Nucleus accumbens (tissue), 56 donors: ENCODE measurements around the gene MKS1.

Experiments
- DNase-seq, 56 donors: peaks; one replicate each; lab custom pipeline; 2025; lab: John Stamatoyannopoulos, UW

MKS1 gene

DNA sequence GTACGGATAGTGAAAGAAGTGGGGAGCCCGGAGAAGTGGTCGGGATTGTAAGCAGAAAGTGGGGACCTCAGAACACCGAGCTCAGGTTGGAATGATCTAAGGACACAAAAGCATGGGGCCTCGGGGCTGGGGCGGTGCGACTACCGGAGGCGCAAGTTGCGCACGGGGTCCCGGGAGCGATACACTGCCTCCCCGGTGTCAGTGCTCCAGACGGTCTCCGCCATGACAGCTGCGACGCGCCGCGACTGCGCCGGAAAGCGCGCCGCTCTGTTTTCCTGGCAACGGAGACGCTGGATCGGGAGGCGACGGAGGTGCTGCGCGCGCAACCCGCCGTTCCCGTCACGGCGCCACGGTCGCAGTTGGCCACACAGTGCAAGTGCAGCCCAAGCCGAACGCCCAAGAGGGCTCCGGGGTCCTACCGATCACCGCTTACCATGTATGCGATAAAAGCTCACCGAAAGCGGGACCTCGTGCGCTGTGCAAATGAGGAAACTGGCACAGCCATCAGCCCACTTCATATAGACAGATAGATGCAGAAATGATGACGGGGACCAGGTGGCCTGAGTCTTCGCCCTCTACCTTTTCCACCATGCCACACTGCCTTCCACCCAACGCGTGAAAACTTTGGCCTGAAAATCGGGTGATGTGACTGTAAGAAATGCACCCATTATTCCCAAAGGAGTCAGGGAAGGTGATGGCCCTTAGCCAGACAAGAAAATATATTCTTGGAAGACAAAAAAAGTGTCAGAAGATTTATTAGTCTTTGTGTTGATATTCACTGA, at the start of gene MKS1:
Gene MKS1, minus strand, starts transcription at position 249 of the 782 bp plus-strand sequence. Its CDS starts 25 bp downstream, at position 224.
- DNase-seq, result peak; percentile 36 to 97 (median 91)

GRCh38 chr17:58268326-58268725, 49.3 kb upstream of the MKS1 start:
- DNase-seq, result no peak

GRCh38 chr17:58267347-58268324, 48.6 kb upstream of the MKS1 start:
- no peak for DNase-seq

GRCh38 chr17:58265902-58266875, 47.1 kb upstream of the MKS1 start:
- DNase-seq, result no peak

GRCh38 chr17:58265271-58265670, 46.2 kb upstream of the MKS1 start:
- no peak for DNase-seq

DNA sequence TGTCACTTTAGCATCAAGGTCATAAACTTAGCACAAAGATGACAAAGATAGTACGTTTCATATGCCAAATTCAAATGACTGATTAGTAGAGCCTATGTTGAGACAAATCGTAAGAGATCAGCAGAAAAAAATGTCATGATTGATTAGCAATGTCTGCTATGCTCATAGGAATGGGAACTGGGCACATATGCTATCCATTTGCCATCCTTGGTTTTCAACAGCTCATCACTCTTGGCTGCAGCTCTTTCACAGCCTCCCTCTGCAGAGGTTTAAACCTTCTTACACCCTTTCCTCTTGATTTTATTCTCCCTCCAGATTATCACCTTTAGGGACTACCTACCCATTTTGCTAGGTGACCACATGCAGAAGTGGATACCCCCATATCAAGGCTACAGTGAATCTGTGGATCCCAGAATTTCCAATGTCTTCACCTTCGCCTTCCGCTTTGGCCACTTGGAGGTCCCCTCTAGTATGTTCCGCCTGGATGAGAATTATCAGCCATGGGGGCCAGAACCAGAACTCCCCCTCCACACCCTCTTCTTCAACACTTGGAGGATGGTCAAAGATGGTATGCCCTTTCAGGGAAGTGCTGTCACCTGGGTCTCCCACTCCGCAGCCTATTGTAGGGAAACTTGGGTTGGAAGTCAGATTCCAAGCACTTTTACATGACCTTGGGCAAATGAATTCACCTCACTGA, 45.5 kb upstream of the MKS1 start:
- no peak for DNase-seq

DNA sequence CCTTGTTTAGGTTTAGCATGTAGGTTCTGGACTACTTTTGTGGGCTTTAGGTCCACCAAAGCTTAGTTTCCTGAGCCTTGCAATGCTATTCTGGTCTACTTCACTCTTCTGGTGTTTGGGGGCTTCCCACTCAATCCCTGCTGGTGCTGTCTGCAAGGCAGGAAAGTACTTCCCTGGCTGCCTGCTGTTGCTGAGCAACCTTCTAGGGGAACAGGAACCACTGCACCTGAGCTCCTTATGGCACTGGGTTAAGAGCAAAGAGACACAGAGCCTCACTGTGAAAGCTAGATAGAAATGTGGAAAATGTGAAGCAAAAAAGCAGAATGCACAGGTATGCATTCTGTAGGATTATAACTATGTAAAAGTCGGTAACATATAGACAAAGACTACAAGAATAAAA, 44.7 kb upstream of the MKS1 start:
- peak in 10 of 56 donors; percentile 3 to 41 (median 22) for DNase-seq

GRCh38 chr17:58262149-58262548, 43.1 kb upstream of the MKS1 start:
- DNase-seq, result no peak

GRCh38 chr17:58254803-58255202, 35.7 kb upstream of the MKS1 start:
- DNase-seq, result no peak

- no peak for DNase-seq
Measured at GRCh38 chr17:58253082-58253481, 34.0 kb upstream of the MKS1 start.

DNA sequence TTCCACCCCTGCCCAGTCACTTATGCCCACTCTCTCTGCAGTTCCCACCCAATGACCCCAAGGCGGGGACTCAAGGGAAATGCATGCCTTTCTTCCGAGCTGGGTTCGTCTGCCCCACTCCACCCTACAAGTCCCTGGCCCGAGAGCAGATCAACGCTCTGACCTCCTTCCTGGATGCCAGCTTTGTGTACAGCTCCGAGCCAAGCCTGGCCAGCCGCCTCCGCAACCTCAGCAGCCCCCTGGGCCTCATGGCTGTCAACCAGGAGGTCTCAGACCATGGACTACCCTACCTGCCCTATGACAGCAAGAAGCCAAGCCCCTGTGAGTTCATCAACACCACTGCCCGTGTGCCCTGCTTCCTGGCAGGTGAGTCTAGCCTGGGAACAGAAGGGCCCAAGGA, 33.1 kb upstream of the MKS1 start:
- no peak for DNase-seq

DNA sequence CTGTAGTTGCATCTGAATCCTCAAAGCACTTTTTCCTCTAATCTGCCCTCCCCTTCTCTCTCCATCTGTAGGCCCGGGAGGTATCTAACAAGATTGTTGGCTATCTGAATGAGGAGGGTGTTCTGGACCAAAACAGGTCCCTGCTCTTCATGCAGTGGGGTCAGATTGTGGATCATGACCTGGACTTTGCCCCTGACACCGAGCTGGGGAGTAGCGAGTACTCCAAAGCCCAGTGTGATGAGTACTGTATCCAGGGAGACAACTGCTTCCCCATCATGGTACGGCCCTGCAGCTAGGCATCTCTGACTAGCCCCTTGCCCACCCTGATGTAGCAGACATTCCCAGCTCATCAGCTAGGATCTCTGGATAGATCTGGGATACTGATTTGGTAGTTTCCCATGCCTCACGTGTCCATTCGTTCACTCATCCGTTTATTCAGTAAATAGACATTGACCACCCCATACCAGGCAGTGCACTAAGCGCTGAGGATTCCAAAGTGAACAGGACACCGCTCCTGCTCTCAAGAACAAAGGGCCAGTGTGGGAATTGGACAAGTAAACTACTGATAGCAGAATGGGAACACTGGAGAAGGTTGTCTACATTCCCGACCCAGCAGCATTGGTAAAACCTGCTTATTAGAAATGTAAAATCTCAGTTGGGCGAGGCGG, 31.4 kb upstream of the MKS1 start:
- no peak for DNase-seq

GRCh38 chr17:58249270-58250133, 30.4 kb upstream of the MKS1 start:
- DNase-seq, result peak in 50 of 56 donors; percentile 13 to 79 (median 56)

DNA sequence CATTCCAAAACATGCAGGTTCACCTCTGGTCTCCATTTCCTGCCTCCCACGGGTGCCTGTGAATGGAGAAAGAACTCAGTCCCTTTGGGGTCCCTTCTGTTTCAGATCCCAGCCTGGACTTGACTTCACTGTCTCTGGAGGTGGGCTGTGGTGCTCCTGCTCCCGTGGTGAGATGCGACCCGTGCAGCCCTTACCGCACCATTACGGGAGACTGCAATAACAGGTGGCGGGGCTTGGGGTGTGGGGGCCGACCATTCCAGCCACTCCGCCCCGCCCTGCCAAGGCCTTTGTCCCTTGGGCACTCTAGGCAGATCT, 29.9 kb upstream of the MKS1 start:
- DNase-seq, result peak in 1 of 56 donors; percentile 35

- DNase-seq, result no peak
Measured at GRCh38 chr17:58247511-58248363, 28.7 kb upstream of the MKS1 start.

- DNase-seq, result no peak
Measured at GRCh38 chr17:58246781-58247180, 27.7 kb upstream of the MKS1 start.

- DNase-seq, result no peak
Measured at GRCh38 chr17:58246104-58246740, 27.2 kb upstream of the MKS1 start.
